CD4-positive, alpha-beta T cell treated with Interleukin-1 beta for 1 hour (primary cell): Measurements from ENCODE around the gene ZBED1.
"Not testable (repeated sequence)": the region's sequence is repeated elsewhere in the genome, so short reads cannot be mapped to it uniquely, and the experiment has no call there.

ENCODE experiments used
- DNase-seq, 2 donors: peaks; one replicate each; pipeline ENCODE4 v3.0.0-alpha.2; 2020 to 2022

Gene ZBED1

DNA sequence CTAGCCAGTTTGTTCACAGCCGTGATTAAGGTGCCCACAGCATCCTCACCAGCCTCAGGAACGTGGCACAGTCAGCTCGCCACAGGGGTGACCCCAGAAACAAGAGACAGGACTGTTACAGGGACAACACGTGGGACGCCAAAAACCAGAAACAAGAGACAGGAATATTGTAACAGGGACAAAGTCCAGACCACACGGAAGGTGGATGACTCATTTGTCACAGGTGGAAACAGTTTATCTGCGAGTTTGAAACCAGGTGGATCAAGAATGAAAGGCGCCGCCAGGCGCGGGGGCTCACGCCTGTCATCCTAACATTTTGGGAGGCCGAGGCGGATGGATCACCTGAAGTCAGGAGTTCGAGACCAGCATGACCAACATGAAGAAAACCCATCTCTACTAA, 27.7 kb downstream of the ZBED1 start:
- not testable (repeated sequence) for DNase-seq

DNA sequence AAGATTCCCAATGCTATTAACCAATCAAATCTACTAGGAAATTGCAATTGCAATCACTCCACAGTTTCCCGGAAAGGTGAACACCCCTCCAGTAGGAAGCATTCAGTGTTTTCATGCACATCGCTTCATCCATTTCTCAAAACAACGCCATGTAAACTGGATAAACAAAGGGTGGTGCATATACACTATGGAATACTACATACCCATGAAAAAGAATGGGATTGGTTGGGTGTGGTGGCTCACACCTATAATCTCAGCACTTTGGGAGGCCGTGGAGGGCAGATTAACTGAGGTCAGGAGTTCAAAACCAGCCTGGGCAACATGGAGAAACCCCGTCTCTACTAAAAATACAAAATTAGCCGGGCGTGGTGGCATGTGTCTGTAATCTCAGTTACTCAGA, 29.1 kb downstream of the ZBED1 start:
- DNase-seq = no peak

DNA sequence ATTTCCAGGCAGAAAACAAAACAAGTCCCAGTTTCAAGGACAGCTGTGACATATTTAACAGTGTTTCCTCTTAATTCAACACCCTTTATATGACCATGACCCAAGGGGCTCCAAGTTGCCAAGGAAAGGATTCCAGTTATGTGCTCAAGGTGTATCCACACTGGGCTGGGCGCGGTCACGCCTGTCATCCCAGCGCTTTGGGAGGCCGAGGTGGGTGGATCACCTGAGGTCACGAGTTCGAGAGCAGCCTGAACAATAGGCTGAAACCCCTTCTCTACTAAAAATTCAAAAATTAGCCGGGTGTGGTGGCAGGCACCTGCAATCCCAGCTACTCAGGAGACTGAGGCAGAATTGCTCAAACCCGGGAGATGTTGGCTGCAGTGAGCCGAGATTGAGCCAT, 29.6 kb downstream of the ZBED1 start:
- DNase-seq = not testable (repeated sequence)

DNA sequence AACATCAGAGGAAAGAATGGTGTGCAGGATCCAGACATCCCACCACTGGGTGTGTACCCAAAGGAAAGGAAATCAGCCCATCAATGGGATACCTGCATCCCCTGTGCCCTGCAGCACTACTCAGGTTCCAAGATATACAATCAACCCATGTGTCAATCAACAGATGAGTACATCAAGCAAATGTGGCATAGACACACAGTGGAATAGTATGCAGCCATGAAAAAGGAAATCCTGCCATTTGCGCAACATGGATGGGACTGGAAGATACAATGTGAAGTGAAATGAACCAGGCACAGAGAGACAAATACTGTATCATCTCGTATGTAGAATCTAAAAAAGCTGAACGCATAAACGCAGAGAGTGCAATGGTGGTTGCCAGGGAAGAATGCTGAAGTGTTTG, 30.9 kb downstream of the ZBED1 start:
- DNase-seq = not testable (repeated sequence)

DNA sequence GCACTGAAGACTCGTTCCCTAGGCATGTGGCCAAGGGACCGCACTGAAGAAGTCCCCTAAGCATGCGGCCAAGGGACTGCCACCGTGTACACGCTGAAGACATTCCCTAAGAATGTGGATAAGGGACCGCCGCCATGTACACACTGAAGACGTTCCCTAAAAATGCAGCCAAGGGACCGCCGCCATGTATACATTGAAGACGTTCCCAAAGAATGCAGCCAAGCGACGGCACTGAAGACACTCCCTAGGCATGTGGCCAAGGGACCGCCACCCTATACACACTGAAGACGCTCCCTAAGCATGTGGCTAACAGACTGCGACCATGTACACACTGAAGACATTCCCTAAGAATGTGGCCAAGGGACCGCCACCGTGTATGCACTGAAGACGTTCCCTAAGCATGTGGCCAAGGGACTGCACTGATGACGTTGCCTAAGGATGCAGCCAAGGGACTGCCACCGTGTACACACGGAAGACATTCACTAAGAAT, 31.5 kb downstream of the ZBED1 start:
- DNase-seq = no peak

DNA sequence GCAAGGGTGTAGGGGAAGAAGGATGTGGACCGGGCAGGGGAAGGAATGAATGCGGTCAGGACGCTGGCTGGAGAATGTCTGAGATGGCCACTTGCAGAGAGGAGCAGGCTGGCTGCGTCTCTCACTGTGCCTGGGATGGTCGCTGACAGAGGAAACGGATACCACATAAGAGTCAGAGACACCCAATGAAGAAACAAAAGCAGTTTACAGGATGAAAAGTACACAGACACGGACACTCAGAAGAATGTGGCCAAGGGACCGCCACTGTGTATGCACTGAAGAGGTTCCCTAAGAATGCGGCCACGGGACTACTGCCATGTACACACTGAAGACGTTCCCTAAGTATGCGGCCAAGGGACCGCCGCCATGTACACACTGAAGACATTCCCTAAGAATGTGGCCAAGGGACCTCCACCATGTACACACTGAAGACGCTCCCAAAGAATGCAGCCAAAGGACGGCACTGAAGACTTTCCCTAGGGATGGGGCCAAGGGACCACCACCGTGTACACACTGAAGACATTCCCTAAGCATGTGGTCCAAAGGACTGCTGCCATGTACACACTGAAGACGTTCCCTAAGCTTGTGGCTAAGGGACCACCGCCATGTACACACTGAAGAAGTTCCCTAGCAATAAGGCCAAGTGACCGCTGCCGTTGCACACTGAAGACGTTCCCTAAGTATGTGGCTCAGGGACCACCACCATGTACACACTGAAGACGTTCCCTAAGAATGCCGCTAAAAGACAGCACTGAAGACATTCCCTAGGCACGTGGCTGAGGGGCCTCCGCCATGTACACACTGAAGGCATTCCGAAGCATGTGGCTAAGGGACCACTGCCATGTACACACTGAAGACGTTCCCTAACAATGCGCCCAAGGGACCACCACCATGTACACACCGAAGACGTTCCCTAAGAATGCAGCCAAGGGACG, 32.2 kb downstream of the ZBED1 start:
- no peak for DNase-seq

DNA sequence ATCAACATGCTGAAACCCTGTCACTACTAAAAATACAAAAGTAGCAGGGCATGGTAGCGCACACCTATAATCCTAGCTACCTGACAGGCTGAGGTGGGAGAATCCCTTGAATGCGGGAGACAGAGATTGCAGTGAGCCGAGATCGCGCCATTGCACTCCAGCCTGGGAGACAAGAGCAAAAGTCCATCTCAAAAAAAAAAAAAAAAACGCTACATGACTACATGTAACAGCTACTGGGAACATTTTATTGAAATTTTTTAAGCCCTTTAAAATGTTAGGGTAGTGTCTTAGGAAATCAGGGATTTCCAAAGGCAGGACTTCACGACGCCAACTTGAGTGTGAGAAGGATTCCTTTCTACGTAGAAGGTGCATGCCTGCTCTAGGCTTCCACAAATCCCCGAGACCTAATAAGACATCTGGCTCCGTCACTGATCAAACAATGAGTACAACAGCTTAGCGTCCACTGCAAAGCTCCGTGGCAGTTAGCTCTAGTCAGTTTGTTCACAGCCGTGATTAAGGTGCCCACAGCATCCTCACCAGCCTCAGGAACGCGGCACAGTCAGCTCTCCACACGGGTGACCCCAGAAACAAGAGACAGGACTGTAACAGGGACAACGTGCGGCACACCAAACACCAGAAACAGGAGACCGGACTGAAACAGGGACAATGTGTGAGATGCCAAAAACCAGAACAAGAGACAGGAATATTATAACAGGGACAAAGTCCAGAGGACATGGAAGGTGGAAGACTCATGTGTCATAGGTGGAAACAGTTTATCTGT, 33.7 kb downstream of the ZBED1 start:
- DNase-seq = no peak

DNA sequence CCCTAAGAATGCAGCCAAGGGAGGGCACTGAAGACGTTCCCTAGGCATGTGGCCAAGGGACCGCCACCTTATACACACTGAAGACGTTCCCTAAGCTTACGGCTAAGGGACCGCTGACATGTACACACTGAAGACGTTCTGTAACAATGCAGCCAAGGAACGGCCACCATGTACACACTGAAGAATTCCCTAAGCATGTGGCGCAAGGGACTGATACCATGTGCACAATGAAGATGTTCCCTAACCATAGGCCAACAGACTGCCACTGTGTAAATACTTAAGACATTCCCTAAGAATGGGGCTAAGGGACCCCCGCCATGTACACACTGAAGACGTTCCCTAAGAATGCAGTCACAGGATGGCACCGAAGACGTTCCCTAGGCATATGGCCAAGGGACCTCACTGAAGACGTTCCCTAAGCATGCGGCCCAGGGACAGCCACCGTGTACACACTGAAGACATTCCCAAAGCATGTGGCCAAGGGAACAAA, 36.1 kb downstream of the ZBED1 start:
- DNase-seq = no peak

DNA sequence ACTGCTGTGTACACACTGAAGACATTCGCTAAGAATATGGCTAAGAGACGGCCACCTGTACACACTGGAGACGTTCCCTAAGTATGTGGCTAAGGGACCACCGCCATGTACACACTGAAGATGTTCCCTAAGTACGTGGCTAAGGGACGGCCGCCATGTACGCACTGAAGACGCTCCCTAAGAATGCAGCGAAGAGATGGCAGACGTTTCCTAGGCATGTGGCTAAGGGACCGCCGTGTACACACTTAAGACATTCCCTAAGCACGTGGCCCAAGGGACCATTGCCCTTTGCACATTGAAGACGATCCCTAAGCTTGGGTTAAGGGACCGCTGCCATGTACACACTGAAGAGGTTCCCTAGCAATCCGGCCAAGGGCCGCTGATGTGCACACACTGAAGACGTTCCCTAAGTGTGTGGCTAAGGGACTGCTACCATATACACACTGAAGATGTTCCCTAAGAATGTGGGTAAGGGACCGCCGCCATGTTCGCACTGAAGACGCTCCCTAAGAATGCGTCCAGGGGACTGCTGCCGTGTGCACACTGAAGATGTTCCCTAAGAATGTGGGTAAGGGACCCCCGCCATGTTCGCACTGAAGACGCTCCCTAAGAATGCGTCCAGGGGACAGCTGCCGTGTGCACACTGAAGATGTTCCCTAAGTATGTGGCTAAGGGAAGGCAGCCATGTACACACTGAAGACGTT, 36.7 kb downstream of the ZBED1 start:
- DNase-seq = no peak

DNA sequence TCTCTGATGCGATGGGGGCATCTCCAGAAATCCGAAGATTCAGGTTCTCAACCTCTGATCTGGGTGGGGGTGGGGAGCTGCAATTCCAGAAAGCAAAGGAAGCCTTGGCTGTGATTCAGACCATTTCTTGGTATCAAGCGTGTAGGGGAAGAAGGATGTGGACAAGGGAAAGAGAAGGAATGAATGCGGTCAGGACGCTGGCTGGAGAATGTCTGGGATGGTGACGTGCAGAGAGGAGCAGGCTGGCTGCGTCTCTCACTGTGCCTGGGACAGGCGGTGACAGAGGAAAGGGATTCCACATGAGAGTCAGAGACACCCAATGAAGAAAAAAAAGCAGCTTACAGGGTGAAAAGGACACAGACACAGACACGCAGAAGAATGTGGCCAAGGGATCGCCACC, 37.3 kb downstream of the ZBED1 start:
- not testable (repeated sequence) for DNase-seq

DNA sequence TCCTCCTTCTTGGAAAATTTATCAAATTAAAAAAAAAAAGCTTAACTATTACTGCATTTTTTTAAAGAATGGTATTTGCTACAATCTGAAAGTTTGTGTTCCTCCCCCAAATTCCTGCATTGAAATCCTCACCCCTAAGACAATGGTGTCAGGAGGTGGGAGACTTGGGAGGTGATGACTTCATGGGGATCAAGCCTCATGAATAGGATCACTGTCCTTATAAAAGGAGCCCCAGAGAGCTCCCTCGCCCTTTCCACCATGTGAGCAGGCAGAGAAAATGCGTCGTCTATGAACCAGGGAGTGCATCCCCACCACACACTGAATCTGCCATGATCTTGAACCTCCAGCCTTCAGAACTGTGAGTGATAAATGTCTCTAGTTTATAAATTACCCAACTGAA, 38.0 kb downstream of the ZBED1 start:
- no peak for DNase-seq

DNA sequence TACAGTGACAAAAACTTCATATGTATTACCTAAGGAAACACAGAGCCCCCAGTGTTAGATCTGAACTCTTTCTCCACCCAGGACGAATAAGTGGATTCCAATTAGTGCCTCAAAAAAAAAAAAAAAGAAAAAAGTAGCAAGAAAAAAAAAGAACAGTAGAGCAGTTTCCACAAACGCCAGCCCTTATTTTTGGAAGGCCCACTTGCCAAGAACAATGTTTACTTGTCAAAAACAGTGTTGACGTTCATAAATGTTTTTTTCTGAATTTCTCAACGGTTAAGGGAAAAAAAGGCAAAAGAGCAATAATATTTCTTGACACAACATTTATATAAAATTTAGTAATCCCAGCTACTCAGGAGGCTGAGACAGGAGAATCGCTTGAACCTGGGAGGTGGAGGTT, 38.7 kb downstream of the ZBED1 start:
- no peak for DNase-seq

DNA sequence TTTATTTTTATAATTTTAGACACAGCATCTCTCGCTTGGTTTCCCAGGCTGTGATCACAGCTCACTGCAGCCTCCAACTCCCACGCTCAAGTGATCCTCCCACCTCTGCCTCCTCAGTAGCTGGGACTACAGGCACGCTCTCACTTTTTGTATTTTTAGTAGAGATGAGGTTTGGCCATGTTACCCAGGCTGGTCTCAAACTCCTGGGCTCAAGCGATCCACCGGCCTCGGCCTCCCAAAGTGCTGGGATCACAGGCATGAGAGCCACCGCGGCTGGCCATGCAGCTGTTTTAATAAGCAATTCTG, 39.1 kb downstream of the ZBED1 start:
- no peak for DNase-seq

DNA sequence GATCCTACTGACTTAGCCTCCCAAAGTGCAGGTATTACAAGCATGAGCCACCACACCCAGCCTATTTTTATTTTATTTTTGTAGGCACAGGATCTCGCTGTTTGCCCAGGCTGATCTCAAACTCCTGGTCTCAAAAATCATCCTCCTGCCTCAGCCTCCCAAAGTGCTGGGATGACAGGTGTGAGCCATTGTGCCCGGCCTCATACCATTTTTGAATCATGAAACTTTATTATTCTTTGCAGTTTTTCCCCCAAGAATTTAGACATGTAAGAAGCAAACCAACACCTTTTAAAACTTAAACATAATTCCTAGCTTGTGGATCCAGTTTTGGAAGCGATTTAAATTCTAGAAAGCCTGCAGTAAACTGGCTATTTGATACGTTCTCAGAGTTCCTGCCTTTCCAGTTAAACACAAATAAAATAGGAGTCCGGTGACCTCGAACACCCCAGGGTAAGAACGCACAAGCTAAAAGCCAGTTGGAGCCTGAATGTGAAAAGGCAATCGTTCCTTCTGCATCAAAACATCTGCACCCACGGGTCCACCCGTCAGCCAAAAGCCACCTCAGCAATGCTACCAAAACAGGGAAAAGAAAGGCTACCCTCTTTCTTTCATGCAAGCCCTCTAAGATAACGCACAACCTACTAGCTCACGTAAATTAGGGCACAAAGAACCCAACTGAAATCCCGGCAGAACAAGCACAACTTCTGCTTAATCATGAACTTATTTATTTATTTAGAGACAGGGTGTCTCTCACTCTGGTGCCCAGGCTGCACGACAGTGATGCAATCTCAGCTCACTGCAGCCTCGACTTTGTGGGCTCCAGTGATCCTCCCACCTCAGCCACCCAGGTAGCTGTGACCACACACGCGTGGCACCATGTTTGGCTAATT, 39.7 kb downstream of the ZBED1 start:
- DNase-seq = not testable (repeated sequence)

DNA sequence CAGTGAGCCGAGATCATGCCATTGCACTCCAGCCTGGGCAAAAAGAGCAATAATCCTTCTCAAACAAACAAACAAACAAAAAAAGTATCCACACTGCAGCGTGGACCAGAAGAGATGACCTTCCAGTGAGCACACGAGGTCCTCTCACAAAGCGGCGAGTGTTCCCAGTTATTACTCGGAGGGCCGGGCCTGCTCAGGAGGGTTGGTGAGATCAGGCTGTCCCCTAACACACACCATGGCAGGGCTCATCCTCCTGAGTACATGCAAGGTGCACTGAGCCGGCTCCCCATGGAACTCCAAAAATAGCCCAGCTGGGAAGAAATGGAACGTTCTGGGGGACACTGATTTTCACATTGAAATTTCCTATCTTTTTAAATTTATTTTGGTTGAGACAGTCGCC, 40.7 kb downstream of the ZBED1 start:
- DNase-seq = not testable (repeated sequence)

DNA sequence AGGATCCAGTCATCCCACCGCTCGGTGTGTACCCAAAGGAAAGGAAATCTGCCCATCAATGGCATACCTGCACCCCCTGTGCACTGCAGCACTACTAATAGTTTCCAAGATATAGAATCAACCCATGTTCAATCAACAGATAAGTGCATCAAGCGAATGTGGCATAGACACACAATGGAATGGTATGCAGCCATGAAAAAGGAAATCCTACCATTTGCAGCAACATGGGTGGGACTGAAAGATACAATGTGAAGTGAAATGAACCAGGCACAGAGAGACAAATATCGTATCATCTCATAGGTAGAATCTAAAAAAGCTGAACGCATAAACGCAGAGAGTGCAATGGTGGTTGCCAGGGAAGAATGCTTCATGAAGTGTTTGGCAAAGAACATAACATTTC, 42.5 kb downstream of the ZBED1 start:
- no peak for DNase-seq

DNA sequence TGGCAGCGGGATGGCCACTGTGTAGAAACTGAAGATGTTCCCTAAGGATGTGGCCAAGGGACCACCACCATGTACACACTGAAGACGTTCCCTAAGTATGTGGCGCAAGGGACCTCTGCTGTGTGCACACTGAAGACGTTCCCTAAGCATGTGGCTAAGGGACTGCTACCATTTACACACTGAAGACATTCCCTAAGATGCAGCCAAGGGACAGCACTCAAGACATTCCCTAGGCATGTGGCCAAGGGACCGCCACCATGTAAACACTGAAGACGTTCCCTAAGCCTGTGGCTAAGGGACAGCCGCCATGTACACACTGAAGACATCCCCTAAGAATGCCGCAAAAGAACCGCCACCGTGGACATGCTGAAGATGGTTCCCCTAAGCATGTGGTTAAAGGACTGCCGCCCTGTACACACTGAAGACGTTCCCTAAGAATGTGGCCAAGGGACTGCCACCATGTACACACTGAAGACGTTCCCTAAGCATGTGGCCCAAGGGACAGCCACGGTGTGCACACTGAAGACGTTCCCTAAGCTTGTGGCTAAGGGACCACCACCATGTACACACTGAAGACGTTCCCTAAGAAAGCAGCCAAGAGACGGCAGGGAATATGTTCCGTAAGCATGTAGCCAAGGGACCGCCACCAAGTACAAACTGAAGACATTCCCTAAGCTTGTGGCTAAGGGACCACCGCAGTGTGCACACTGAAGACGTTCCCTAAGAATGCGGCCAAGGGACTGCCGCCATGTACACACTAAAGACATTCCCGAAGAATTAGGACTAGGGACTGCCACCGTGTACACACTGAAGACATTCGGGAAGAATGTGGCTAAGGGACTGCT, 43.3 kb downstream of the ZBED1 start:
- no peak for DNase-seq

DNA sequence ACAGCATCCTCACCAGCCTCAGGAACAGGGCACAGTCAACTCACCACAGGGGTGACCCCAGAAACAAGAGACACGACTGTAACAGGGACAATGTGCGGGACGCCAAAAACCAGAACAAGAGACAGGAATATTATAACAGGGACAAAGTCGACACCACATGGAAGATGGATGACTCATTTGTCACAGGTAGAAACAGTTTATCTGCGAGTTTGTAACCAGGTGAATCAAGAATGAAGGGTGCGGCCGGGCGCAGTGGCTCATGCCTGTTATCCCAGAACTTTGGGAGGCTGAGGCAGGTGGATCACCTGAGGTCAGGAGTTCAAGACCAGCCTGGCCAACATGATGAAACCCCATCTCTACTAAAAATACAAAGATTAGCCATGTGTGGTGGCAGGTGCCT, 44.7 kb downstream of the ZBED1 start:
- DNase-seq = not testable (repeated sequence)

DNA sequence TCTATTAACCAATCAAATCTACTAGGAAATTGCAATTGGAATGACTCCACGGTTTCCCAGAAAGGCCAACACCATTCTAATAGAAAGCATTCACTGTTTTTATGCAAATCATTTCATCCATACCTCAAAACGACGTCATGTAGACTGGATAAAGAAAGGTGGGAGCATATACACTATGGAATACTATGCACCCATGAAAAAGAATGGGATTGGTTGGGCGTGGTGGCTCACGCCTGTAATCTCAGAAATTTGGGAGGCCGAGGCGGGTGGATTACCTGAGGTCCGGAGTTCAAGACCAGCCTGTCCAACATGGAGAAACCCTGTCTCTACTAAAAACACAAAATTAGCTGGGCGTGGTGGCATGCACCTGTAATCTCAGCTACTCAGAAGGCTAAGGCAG, 46.2 kb downstream of the ZBED1 start:
- DNase-seq = not testable (repeated sequence)

DNA sequence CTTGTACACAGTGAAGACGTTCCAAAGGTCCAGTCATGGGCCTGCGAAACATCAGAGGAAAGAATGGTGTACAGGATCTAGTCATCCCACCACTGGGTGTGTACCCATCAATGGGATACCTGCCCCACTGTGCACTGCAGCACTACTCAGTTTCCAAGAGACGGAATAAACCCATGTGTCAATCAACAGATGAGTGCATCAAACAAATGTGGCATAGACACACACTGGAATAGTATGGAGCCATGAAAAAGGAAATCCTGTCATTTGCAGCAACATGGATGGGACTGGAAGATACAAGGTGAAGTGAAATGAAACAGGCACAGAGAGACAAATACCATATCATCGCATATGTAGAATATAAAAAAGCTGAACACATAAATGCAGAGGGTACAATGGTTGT, 48.0 kb downstream of the ZBED1 start:
- DNase-seq = no peak

DNA sequence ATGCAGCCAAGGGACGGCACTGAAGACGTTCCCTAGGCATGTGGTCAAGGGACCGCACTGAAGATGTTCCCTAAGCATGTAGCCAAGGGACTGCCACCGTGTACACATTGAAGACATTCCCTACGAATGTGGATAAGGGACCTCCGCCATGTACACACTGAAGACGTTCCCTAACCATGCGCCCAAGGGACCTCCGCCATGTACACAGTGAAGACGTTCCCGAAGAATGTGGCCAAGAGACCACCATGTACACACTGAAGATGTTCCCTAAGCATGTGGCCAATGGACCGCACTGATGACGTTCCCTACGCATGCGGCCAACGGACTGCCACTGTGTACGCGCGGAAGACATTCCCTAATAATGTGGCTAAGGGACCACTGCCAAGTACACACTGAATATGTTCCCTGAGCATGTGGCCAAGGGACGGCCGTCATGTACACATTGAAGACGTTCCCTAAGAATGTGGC, 48.4 kb downstream of the ZBED1 start:
- DNase-seq = no peak
